Thoracic aorta (tissue), 2 donors: Measurements from ENCODE around the gene AKAP1. TPM values are rescaled to one million over a fixed set of nuclear protein-coding genes. Genes with fewer than 3 reads are reported as not detected.
"Not testable (repeated sequence)": the region's sequence is repeated elsewhere in the genome, so short reads cannot be mapped to it uniquely, and the experiment has no call there.

Experiments
- ATAC-seq: fragments of 150-250 bp; one replicate; pipeline ENCODE4 v1.8.0; 2017; ENCODE audit warnings: low read depth; ENCODE audit not compliant: insufficient number of reproducible peaks, low FRiP score
- DNase-seq: peaks from one replicate; pipeline ENCODE4 v3.0.0-alpha.2; 2020; ENCODE audit warnings: low spot score
- H3K27ac ChIP-seq, 2 donors: fragments of 200-600 bp; sonication (generic); 1 replicate in 1 of 2; 2 replicates in 1 of 2; pipeline ENCODE4 v1.5.1; 2016; ENCODE audit warnings: mild to moderate bottlenecking in 2 of 2, moderate library complexity in 2 of 2
- H3K27me3 ChIP-seq: fragments of 200-600 bp; sonication (generic); replicated peaks from 2 replicates; pipeline ENCODE4 v1.6.0; 2016; ENCODE audit warnings: mild to moderate bottlenecking; ENCODE audit not compliant: insufficient read depth
- H3K36me3 ChIP-seq: fragments of 200-600 bp; sonication (generic); one replicate; pipeline ENCODE4 v1.5.1; 2016
- H3K4me1 ChIP-seq, 2 donors: fragments of 200-600 bp; sonication (generic); 1 replicate in 1 of 2; 2 replicates in 1 of 2; pipeline versions ENCODE4 v1.5.1 to v1.6.0; 2016; ENCODE audit warnings: low read depth in 2 of 2, mild to moderate bottlenecking in 1 of 2; ENCODE audit not compliant: control insufficient read depth in 1 of 2
- H3K4me3 ChIP-seq: fragments of 200-600 bp; sonication (generic); 2 replicates; pipeline ENCODE4 v1.5.1; 2016; ENCODE audit warnings: mild to moderate bottlenecking
- H3K9me3 ChIP-seq: fragments of 200-600 bp; sonication (generic); 2 replicates; pipeline ENCODE4 v1.5.1; 2016
- total RNA-seq, 2 donors: library from RNA; depleted of rRNA; stranded (reverse); fragments of >200 nt; gene quantifications; one replicate each; pipeline versions ENCODE4 v1.1.0 to v1.2.3, GENCODE V29; 2016
- TF ChIP-seq, protein P1 (sequence below): fragments of 200-600 bp; sonication (generic); IDR thresholded peaks from one replicate; pipeline ENCODE4 v1.5.1; 2019; ENCODE audit warnings: antibody characterized with exemption

AKAP1 gene
- total RNA-seq, 2 donors from 2014 or later: 96.9 to 132 TPM

- Histone ChIP-seq H3K27ac (peak overlapping the region; percentile 81 to 89), H3K9me3 (no peaks in the 10 kb centered on the region), H3K36me3 (no peaks in the 10 kb centered on the region), H3K27me3 (no peaks in the 10 kb centered on the region), H3K4me1 (peaks cover 44 to 95% of the 10 kb centered on the region in 2 donors), H3K4me3 (no peak overlapping the region)
- DNase-seq: no peak
- TF ChIP-seq, protein P1, sequence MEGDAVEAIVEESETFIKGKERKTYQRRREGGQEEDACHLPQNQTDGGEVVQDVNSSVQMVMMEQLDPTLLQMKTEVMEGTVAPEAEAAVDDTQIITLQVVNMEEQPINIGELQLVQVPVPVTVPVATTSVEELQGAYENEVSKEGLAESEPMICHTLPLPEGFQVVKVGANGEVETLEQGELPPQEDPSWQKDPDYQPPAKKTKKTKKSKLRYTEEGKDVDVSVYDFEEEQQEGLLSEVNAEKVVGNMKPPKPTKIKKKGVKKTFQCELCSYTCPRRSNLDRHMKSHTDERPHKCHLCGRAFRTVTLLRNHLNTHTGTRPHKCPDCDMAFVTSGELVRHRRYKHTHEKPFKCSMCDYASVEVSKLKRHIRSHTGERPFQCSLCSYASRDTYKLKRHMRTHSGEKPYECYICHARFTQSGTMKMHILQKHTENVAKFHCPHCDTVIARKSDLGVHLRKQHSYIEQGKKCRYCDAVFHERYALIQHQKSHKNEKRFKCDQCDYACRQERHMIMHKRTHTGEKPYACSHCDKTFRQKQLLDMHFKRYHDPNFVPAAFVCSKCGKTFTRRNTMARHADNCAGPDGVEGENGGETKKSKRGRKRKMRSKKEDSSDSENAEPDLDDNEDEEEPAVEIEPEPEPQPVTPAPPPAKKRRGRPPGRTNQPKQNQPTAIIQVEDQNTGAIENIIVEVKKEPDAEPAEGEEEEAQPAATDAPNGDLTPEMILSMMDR: no peak
- no peak for ATAC-seq
Measured at GRCh38 chr17:57096472-57097202, 11.6 kb downstream of the AKAP1 start.

GRCh38 chr17:57097832-57098421, 12.9 kb downstream of the AKAP1 start:
- no peak overlapping the region for H3K4me3 ChIP-seq
- no peaks in the 10 kb centered on the region for H3K36me3 ChIP-seq
- H3K27ac ChIP-seq: peak overlapping the region; percentile 81 to 89
- H3K9me3 ChIP-seq: no peaks in the 10 kb centered on the region
- peak; percentile 63 for ATAC-seq
- no peak for DNase-seq
- TF ChIP-seq, protein P1: no peak
- peaks cover 43 to 95% of the 10 kb centered on the region in 2 donors for H3K4me1 ChIP-seq
- no peaks in the 10 kb centered on the region for H3K27me3 ChIP-seq

- TF ChIP-seq, protein P1: no peak
- Histone ChIP-seq H3K4me3 (no peak overlapping the region), H3K9me3 (no peaks in the 10 kb centered on the region), H3K36me3 (no peaks in the 10 kb centered on the region), H3K4me1 (peaks cover 38 to 95% of the 10 kb centered on the region in 2 donors), H3K27me3 (no peaks in the 10 kb centered on the region), H3K27ac (peak overlapping the region; percentile 81 to 89)
- ATAC-seq (no peak), DNase-seq (no peak)
Measured at GRCh38 chr17:57099165-57099564, 14.1 kb downstream of the AKAP1 start.

GRCh38 chr17:57102122-57102521, 17.1 kb downstream of the AKAP1 start:
- TF ChIP-seq, protein P1: no peak
- peaks cover 18 to 94% of the 10 kb centered on the region in 2 donors for H3K4me1 ChIP-seq
- DNase-seq (no peak), ATAC-seq (no peak)
- H3K4me3 ChIP-seq: no peak overlapping the region
- peaks cover 10% of the 10 kb centered on the region for H3K36me3 ChIP-seq
- no peaks in the 10 kb centered on the region for H3K27me3 ChIP-seq
- no peak overlapping the region for H3K27ac ChIP-seq
- H3K9me3 ChIP-seq: no peaks in the 10 kb centered on the region

- not testable (repeated sequence) for ATAC-seq, DNase-seq, H3K9me3 ChIP-seq, H3K4me3 ChIP-seq, H3K36me3 ChIP-seq, H3K27me3 ChIP-seq
- peak overlapping the region in 1 of 2 donors; percentile 8 for H3K27ac ChIP-seq
- H3K4me1 ChIP-seq: peaks cover 14 to 94% of the 10 kb centered on the region in 2 donors
Measured at GRCh38 chr17:57102660-57103059, 17.6 kb downstream of the AKAP1 start.
